Activated naive CD4-positive, alpha-beta T cell treated with anti-CD3 and anti-CD28 coated beads, Interleukin-2, amount 50 U/mL, for 24 hours (primary cell): ENCODE results near the gene FNDC5.

Experiments used
- H3K27ac Mint-ChIP-seq: one replicate; pipeline ENCODE4 v1.8.0; 2021; ENCODE audit warnings: mild to moderate bottlenecking, mixed read lengths
- H3K27me3 Mint-ChIP-seq: one replicate; pipeline ENCODE4 v1.8.0; 2021; ENCODE audit warnings: mixed read lengths
- H3K36me3 Mint-ChIP-seq: one replicate; pipeline ENCODE4 v1.8.0; 2021; ENCODE audit warnings: mixed read lengths
- H3K4me1 Mint-ChIP-seq: one replicate; pipeline ENCODE4 v1.8.0; 2021; ENCODE audit warnings: mixed read lengths
- H3K4me3 Mint-ChIP-seq: one replicate; pipeline ENCODE4 v1.8.0; 2021; ENCODE audit warnings: mild to moderate bottlenecking, mixed read lengths
- H3K9me3 Mint-ChIP-seq: one replicate; pipeline ENCODE4 v1.8.0; 2021; ENCODE audit warnings: mixed read lengths

The FNDC5 gene

DNA sequence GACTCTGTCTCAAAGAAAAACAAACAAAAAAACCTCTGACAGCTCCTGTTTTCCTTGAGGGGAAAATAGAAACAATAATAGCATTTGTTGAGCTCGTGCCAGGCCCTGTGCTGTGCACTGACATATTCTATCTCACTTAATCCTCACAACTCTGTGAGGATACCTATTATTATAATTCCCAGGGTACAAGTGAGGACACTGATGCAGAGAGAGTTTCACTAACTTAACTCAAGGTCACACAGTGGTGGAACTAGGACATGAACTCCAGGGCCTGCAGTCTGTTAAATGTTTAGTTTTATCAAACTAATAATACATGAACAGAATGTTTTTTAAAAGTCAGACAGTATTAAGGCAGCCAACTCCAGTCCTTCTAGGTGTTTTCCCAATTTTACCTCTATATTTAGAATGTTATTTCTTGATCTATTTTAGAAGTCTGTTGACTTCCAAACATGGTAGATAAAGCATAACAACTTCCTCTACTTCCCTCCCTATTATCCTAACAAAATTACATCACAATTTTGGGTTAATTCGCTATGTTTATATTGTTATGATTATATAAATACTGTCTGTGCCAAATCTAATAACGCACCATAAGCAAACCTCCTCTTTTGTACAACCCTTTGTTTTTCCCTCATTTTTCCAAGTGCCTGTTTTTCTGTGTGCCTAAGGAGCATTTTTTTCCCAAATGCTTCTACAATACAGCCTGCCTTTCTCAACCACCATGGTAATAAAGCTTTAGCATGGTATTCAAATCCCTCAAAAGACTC, 4.9 kb downstream of the FNDC5 start:
- H3K27ac Mint-ChIP-seq, result no peak overlapping the region
- H3K9me3 Mint-ChIP-seq, result no peaks in the 10 kb centered on the region
- H3K4me3 Mint-ChIP-seq, result no peak overlapping the region
- H3K36me3 Mint-ChIP-seq, result peaks cover 16% of the 10 kb centered on the region
- peaks cover 11% of the 10 kb centered on the region for H3K27me3 Mint-ChIP-seq
- H3K4me1 Mint-ChIP-seq, result peaks cover 12% of the 10 kb centered on the region

GRCh38 chr1:32864375-32865019, 6.2 kb downstream of the FNDC5 start:
- peaks cover 5% of the 10 kb centered on the region for H3K27me3 Mint-ChIP-seq
- H3K27ac Mint-ChIP-seq, result no peak overlapping the region
- H3K4me1 Mint-ChIP-seq, result peaks cover 4% of the 10 kb centered on the region
- peaks cover 16% of the 10 kb centered on the region for H3K36me3 Mint-ChIP-seq
- no peaks in the 10 kb centered on the region for H3K9me3 Mint-ChIP-seq
- no peak overlapping the region for H3K4me3 Mint-ChIP-seq

DNA sequence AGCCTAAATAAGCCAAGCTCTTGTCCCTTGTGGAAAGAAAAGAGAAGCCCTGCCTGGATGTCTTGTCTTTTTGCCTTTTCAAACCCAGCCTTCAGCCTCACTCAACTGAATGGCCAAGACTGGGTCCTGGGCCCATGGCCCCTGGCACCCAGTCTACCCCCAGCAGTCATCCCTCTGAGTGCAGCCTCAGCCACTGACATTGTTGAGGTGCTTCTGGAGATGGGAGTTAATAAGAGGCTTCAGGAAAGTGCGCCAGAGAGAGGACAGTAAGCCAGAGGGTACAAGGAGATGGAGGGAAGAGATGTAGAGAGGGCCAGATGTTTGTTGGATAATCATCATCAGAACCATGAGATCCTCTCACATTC, 6.8 kb downstream of the FNDC5 start:
- no peak overlapping the region for H3K27ac Mint-ChIP-seq
- no peaks in the 10 kb centered on the region for H3K4me1 Mint-ChIP-seq
- H3K27me3 Mint-ChIP-seq, result no peaks in the 10 kb centered on the region
- H3K36me3 Mint-ChIP-seq, result peaks cover 14% of the 10 kb centered on the region
- H3K9me3 Mint-ChIP-seq, result no peaks in the 10 kb centered on the region
- H3K4me3 Mint-ChIP-seq, result no peak overlapping the region

GRCh38 chr1:32863218-32863880, 7.4 kb downstream of the FNDC5 start:
- Mint-ChIP-seq H3K4me3 (no peak overlapping the region), H3K27me3 (no peaks in the 10 kb centered on the region), H3K4me1 (no peaks in the 10 kb centered on the region), H3K36me3 (peaks cover 9% of the 10 kb centered on the region), H3K27ac (no peak overlapping the region), H3K9me3 (no peaks in the 10 kb centered on the region)

DNA sequence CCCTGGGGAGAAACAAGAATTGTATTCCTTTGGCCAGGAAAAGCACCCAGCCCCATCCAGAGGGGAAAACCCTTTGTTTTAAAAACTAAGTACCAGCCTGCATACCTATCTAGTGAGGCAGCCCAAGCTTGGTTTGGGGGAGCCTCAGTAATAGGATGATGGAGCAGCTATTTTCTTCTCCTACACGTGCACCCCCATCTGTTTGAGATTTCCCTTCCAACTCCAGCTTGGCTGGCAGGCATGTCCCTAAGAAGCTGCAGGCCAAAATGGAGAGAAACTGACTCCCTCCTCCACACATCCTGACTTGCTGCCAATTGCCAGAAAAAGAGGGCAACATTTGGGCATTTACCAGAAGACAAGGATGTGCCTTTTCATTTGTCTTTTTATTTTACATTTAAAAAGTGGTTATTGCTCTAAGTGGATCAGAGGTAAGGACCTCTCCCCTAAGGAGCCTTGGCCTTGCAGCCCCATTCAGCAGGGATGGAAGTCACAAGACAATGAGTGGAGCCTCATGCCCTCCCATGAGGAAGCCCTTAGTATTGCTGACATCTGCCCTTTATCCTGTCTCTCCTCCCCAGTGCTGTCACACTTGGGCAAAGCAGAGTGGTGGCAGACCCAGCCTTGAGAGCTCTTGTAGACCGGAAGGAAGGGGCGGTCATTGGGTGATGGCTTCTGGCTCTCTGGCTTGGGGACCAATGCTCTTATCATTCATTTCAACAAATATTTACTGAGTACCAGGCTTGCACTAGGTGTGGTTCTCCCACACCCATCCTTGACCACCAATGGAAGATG, 8.6 kb downstream of the FNDC5 start:
- Mint-ChIP-seq H3K4me1 (no peaks in the 10 kb centered on the region), H3K27ac (no peak overlapping the region), H3K9me3 (no peaks in the 10 kb centered on the region), H3K27me3 (no peaks in the 10 kb centered on the region), H3K36me3 (peaks cover 10% of the 10 kb centered on the region), H3K4me3 (no peak overlapping the region)

GRCh38 chr1:32860566-32860965, 10.1 kb downstream of the FNDC5 start:
- Mint-ChIP-seq H3K36me3 (peaks cover 10% of the 10 kb centered on the region), H3K4me1 (no peaks in the 10 kb centered on the region), H3K27me3 (no peaks in the 10 kb centered on the region), H3K27ac (no peak overlapping the region), H3K4me3 (no peak overlapping the region), H3K9me3 (no peaks in the 10 kb centered on the region)

DNA sequence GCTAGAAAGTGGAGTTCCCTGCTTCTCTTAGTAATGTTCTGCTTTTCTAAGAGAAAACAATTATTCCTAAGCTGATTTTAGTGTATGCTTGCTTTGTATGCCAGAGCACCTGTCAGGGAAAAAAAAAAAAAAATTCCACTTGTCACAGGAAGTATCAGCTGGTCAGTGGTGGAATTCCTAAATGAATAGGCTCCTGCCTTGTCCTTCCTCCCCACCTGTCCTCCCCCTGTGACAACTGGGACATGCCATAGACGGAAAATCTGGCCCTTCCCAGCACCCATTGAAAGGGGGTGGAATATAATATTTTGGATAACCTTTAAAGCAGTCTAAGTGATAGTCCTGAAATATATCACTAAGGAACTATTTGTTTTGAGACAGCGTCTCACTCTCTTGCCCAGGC, 10.8 kb downstream of the FNDC5 start:
- no peaks in the 10 kb centered on the region for H3K9me3 Mint-ChIP-seq
- H3K4me1 Mint-ChIP-seq, result no peaks in the 10 kb centered on the region
- no peak overlapping the region for H3K4me3 Mint-ChIP-seq
- H3K36me3 Mint-ChIP-seq, result peaks cover 10% of the 10 kb centered on the region
- H3K27ac Mint-ChIP-seq, result no peak overlapping the region
- no peaks in the 10 kb centered on the region for H3K27me3 Mint-ChIP-seq

DNA sequence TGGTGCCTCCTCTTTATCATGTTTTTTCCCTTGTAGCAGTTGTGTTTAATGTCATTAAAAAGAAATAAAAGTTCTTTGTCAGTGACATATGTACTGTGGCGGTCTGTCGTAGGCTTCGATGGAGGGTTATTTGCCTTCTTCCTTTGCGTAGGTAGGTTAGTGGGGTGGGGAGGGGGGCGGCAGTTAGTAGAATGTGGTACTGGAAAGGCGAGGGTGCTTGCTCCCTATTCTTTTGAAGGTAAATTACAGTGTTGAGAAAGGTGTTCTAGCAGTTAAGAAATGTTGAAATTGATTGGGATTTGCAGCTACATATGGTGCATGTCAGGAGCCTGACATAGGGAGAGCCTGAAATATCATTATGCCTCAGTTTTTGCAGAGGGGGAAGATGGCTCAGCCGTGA, 11.9 kb downstream of the FNDC5 start:
- peaks cover 16% of the 10 kb centered on the region for H3K36me3 Mint-ChIP-seq
- no peak overlapping the region for H3K4me3 Mint-ChIP-seq
- no peak overlapping the region for H3K27ac Mint-ChIP-seq
- no peaks in the 10 kb centered on the region for H3K4me1 Mint-ChIP-seq
- H3K27me3 Mint-ChIP-seq, result no peaks in the 10 kb centered on the region
- no peaks in the 10 kb centered on the region for H3K9me3 Mint-ChIP-seq

DNA sequence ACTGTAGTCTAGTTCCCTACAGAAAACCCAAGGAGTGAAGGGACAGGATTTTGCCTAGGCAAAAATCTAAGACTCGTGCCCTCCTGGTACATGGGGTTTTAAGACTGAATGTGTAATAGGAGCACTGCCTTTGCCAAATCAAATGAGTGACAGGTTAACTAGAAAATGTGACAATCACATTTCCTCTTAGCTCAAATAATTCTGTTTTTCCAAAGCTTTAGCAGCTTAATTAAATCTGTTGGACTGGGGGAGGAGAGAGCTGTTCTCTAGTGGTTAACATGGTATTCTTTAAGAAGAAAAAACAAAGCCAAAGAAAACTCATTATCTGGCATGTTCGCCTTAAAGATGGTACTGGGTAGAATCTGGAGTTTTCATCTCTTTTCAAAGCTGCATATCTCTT, 12.6 kb downstream of the FNDC5 start:
- no peaks in the 10 kb centered on the region for H3K9me3 Mint-ChIP-seq
- peaks cover 16% of the 10 kb centered on the region for H3K36me3 Mint-ChIP-seq
- no peaks in the 10 kb centered on the region for H3K4me1 Mint-ChIP-seq
- no peak overlapping the region for H3K4me3 Mint-ChIP-seq
- no peaks in the 10 kb centered on the region for H3K27me3 Mint-ChIP-seq
- H3K27ac Mint-ChIP-seq, result no peak overlapping the region

- Mint-ChIP-seq H3K9me3 (no peaks in the 10 kb centered on the region), H3K27me3 (no peaks in the 10 kb centered on the region), H3K4me3 (no peak overlapping the region), H3K27ac (no peak overlapping the region), H3K36me3 (peaks cover 14% of the 10 kb centered on the region), H3K4me1 (no peaks in the 10 kb centered on the region)
These were observed 14.7 kb downstream of the FNDC5 start for GRCh38 chr1:32855861-32856617.

- Mint-ChIP-seq H3K36me3 (peaks cover 10% of the 10 kb centered on the region), H3K4me1 (no peaks in the 10 kb centered on the region), H3K4me3 (no peak overlapping the region), H3K27me3 (no peaks in the 10 kb centered on the region), H3K27ac (no peak overlapping the region), H3K9me3 (no peaks in the 10 kb centered on the region)
These were observed 22.2 kb downstream of the FNDC5 start for GRCh38 chr1:32848354-32849063.

GRCh38 chr1:32831878-32832277, 38.8 kb downstream of the FNDC5 start:
- H3K27me3 Mint-ChIP-seq, result no peaks in the 10 kb centered on the region
- no peaks in the 10 kb centered on the region for H3K9me3 Mint-ChIP-seq
- H3K36me3 Mint-ChIP-seq, result peaks cover 28% of the 10 kb centered on the region
- H3K4me3 Mint-ChIP-seq, result no peak overlapping the region
- peaks cover 30% of the 10 kb centered on the region for H3K4me1 Mint-ChIP-seq
- peak overlapping the region; percentile 66 for H3K27ac Mint-ChIP-seq

- H3K27ac Mint-ChIP-seq, result peak overlapping the region; percentile 86
- no peak overlapping the region for H3K4me3 Mint-ChIP-seq
These were observed 40.4 kb downstream of the FNDC5 start for GRCh38 chr1:32830092-32830852.

GRCh38 chr1:32828341-32828740, 42.4 kb downstream of the FNDC5 start:
- Mint-ChIP-seq H3K9me3 (no peaks in the 10 kb centered on the region), H3K4me1 (peaks cover 36% of the 10 kb centered on the region), H3K36me3 (peaks cover 20% of the 10 kb centered on the region), H3K27ac (no peak overlapping the region), H3K4me3 (no peak overlapping the region), H3K27me3 (no peaks in the 10 kb centered on the region)

More at GRCh38 chr1:32830092-32830852, 40.4 kb downstream of the FNDC5 start:
- H3K9me3 Mint-ChIP-seq, result no peaks in the 10 kb centered on the region
- peaks cover 24% of the 10 kb centered on the region for H3K4me1 Mint-ChIP-seq
- peaks cover 24% of the 10 kb centered on the region for H3K36me3 Mint-ChIP-seq
- H3K27me3 Mint-ChIP-seq, result no peaks in the 10 kb centered on the region
